H1 (cell line): ENCODE measurements around the gene BCKDHB. TPM values are rescaled to one million over a fixed set of nuclear protein-coding genes. Genes with fewer than 3 reads are reported as not detected.

Experiments
- CTCF ChIA-PET: fragments of 300-600 bp; sonication (Branson Sonifier 250); formaldehyde crosslinking; loops from one replicate; lab custom pipeline; 2021; ENCODE audit not compliant: partially characterized antibody; lab: Charles Lee
- POLR2A ChIA-PET: fragments of 300-600 bp; sonication (Branson Sonifier 250); formaldehyde crosslinking; loops from one replicate; lab custom pipeline; 2021; ENCODE audit warnings: inconsistent platforms; ENCODE audit not compliant: partially characterized antibody; lab: Charles Lee
- DNase-seq, 2 experiments: peaks; one replicate each; pipeline versions ENCODE4 v3.0.0 to v3.0.0-alpha.2; 2010 to 2022; ENCODE audit warnings: low spot score in 2 of 2, low read depth in 1 of 2, mixed read lengths in 1 of 2
- FAIRE-seq: peaks from 2 replicates; lab custom pipeline; 2011; peaks lifted over from hg19 to GRCh38; lab: Jason Lieb, UNC
- H2AFZ ChIP-seq: 2 replicates; pipeline ENCODE4 v1.8.1; 2012; ENCODE audit warnings: low read length, inconsistent platforms
- H2AK5ac ChIP-seq: 2 replicates; pipeline ENCODE4 v1.6.1; 2013; ENCODE audit warnings: low read depth, low read length
- H2BK120ac ChIP-seq: replicated peaks from 2 replicates; pipeline ENCODE3; 2013; ENCODE audit warnings: low read depth, low read length, inconsistent platforms
- H2BK12ac ChIP-seq: 2 replicates; pipeline ENCODE4 v1.6.1; 2013; ENCODE audit warnings: low read depth, low read length
- H2BK15ac ChIP-seq: 2 replicates; pipeline ENCODE4 v1.6.1; 2013; ENCODE audit warnings: low read length
- H2BK20ac ChIP-seq: 2 replicates; pipeline ENCODE4 v1.6.1; 2013; ENCODE audit warnings: low read length
- H2BK5ac ChIP-seq: 2 replicates; pipeline ENCODE4 v1.6.1; 2013; ENCODE audit warnings: low read depth, low read length
- H3K14ac ChIP-seq: 2 replicates; pipeline ENCODE4 v1.6.1; 2013; ENCODE audit warnings: inconsistent platforms; ENCODE audit not compliant: insufficient read length
- H3K18ac ChIP-seq: 2 replicates; pipeline ENCODE4 v1.6.1; 2013; ENCODE audit warnings: low read length; ENCODE audit errors: extremely low read depth
- H3K23ac ChIP-seq: 2 replicates; pipeline ENCODE4 v1.6.1; 2013; ENCODE audit warnings: inconsistent platforms; ENCODE audit not compliant: insufficient read length
- H3K23me2 ChIP-seq: 2 replicates; pipeline ENCODE4 v1.6.1; 2013; ENCODE audit warnings: low read depth, low read length
- H3K27ac ChIP-seq: 2 replicates; pipeline ENCODE4 v1.6.1; 2011; ENCODE audit warnings: low read depth, low read length, inconsistent platforms
- H3K27me3 ChIP-seq, 4 experiments: replicated peaks in 1 of 4; 1 replicate in 1 of 4; 2 replicates in 3 of 4; pipeline versions ENCODE4 v1.6.1 to v1.8.1; 2011 to 2013; ENCODE audit warnings: low read length in 3 of 4, mild to moderate bottlenecking in 3 of 4, inconsistent platforms in 2 of 4, mixed read lengths in 2 of 4, moderate library complexity in 1 of 4; ENCODE audit not compliant: control insufficient read depth in 3 of 4, insufficient read depth in 3 of 4; ENCODE audit errors: extremely low read depth in 1 of 4
- H3K36me3 ChIP-seq, 4 experiments: 2 replicates each; pipeline versions ENCODE4 v1.6.1 to v1.8.1; 2011 to 2013; ENCODE audit warnings: mild to moderate bottlenecking in 4 of 4, low read length in 3 of 4, moderate library complexity in 2 of 4, control low read depth in 1 of 4, inconsistent platforms in 1 of 4; ENCODE audit not compliant: insufficient read depth in 4 of 4, control insufficient read depth in 2 of 4
- H3K4ac ChIP-seq: replicated peaks from 2 replicates; pipeline ENCODE3; 2013; ENCODE audit warnings: low read length, low read depth, mixed read lengths, inconsistent platforms; ENCODE audit not compliant: insufficient read length
- H3K4me1 ChIP-seq, 4 experiments: replicated peaks in 1 of 4; 1 replicate in 1 of 4; 2 replicates in 3 of 4; pipeline versions ENCODE4 v1.6.1 to v1.8.1; 2011 to 2013; ENCODE audit warnings: low read length in 3 of 4, inconsistent platforms in 2 of 4, mixed read lengths in 1 of 4; ENCODE audit not compliant: insufficient read depth in 4 of 4, control insufficient read depth in 3 of 4
- H3K4me2 ChIP-seq, 2 experiments: 2 replicates each; pipeline versions ENCODE4 v1.6.1 to v1.8.1; 2011 to 2013; ENCODE audit warnings: low read depth in 2 of 2, low read length in 2 of 2, control low read depth in 1 of 2, inconsistent platforms in 1 of 2, mild to moderate bottlenecking in 1 of 2; ENCODE audit not compliant: insufficient read depth in 1 of 2
- H3K4me3 ChIP-seq, 4 experiments: fragments of 200-600, 300-600 bp in 1 of 4; sonication (generic), shearing (Covaris generic), sonication (Bioruptor Twin) in 1 of 4; 2 replicates each; pipeline versions ENCODE4 v1.5.1 to v1.8.1; 2011 to 2016; ENCODE audit warnings: low read length in 4 of 4, low read depth in 3 of 4, control low read depth in 2 of 4, inconsistent platforms in 2 of 4, mild to moderate bottlenecking in 2 of 4, mixed read lengths in 1 of 4, moderate library complexity in 1 of 4; ENCODE audit not compliant: insufficient read depth in 2 of 4; ENCODE audit errors: extremely low read depth in 1 of 4
- H3K56ac ChIP-seq: replicated peaks from 2 replicates; pipeline ENCODE3; 2013; ENCODE audit warnings: low read depth, mild to moderate bottlenecking, mixed read lengths, low read length, inconsistent platforms; ENCODE audit not compliant: insufficient read length
- H3K79me1 ChIP-seq: 2 replicates; pipeline ENCODE4 v1.6.1; 2013; ENCODE audit warnings: low read depth, low read length, control low read depth
- H3K79me2 ChIP-seq, 2 experiments: 2 replicates each; pipeline versions ENCODE4 v1.6.1 to v1.8.1; 2012 to 2013; ENCODE audit warnings: low read length in 2 of 2, mild to moderate bottlenecking in 2 of 2, inconsistent platforms in 1 of 2; ENCODE audit not compliant: insufficient read depth in 2 of 2, control insufficient read depth in 1 of 2
- H3K9ac ChIP-seq, 4 experiments: replicated peaks in 1 of 4; 1 replicate in 1 of 4; 2 replicates in 3 of 4; pipeline versions ENCODE4 v1.6.1 to v1.8.1; 2011 to 2013; ENCODE audit warnings: low read depth in 3 of 4, low read length in 3 of 4, control low read depth in 2 of 4, mild to moderate bottlenecking in 2 of 4, moderate library complexity in 2 of 4, inconsistent platforms in 1 of 4; ENCODE audit errors: extremely low read depth in 1 of 4
- H3K9me3 ChIP-seq, 2 experiments: 2 replicates each; pipeline versions ENCODE4 v1.6.1 to v1.8.1; 2012 to 2013; ENCODE audit warnings: mild to moderate bottlenecking in 2 of 2, moderate library complexity in 2 of 2, control low read depth in 1 of 2, inconsistent platforms in 1 of 2, low read depth in 1 of 2, low read length in 1 of 2, mixed read lengths in 1 of 2; ENCODE audit not compliant: insufficient read depth in 2 of 2
- H4K20me1 ChIP-seq, 2 experiments: replicated peaks in 1 of 2; 2 replicates each; pipeline versions ENCODE3 to v1.8.1; 2011 to 2013; ENCODE audit warnings: inconsistent platforms in 2 of 2, low read length in 2 of 2, mild to moderate bottlenecking in 1 of 2; ENCODE audit not compliant: insufficient read depth in 2 of 2, control insufficient read depth in 1 of 2
- H4K5ac ChIP-seq: 2 replicates; pipeline ENCODE4 v1.6.1; 2013; ENCODE audit warnings: low read length, low read depth, mixed read lengths, inconsistent platforms; ENCODE audit not compliant: insufficient read length
- H4K8ac ChIP-seq: 2 replicates; pipeline ENCODE4 v1.8.0; 2013; ENCODE audit warnings: mild to moderate bottlenecking, moderate library complexity, low read length, inconsistent platforms; ENCODE audit not compliant: insufficient read depth; ENCODE audit errors: extremely low read depth
- H4K91ac ChIP-seq: replicated peaks from 2 replicates; pipeline ENCODE3; 2013; ENCODE audit warnings: low read length, mixed read lengths, inconsistent platforms; ENCODE audit not compliant: insufficient read length
- BCL11A ChIP-seq, 2 experiments: IDR thresholded peaks; one replicate each; pipeline ENCODE4 v1.6.1; 2011; ENCODE audit warnings: low read depth in 2 of 2, low read length in 2 of 2, mild to moderate bottlenecking in 2 of 2
- CTBP2 ChIP-seq: IDR thresholded peaks from 2 replicates; pipeline ENCODE4 v1.7.0; 2011; ENCODE audit warnings: borderline replicate concordance, mild to moderate bottlenecking, moderate library complexity, mixed read lengths, low read length; ENCODE audit not compliant: insufficient read depth, insufficient read length
- EP300 ChIP-seq, 2 experiments: IDR thresholded peaks; 1 replicate in 1 of 2; 2 replicates in 1 of 2; pipeline ENCODE4 v1.6.1; 2011 to 2012; ENCODE audit warnings: low read depth in 2 of 2, low read length in 2 of 2, mild to moderate bottlenecking in 2 of 2, borderline replicate concordance in 1 of 2, inconsistent platforms in 1 of 2, moderate library complexity in 1 of 2
- JUND ChIP-seq: IDR thresholded peaks from 2 replicates; pipeline ENCODE4 v1.6.1; 2011; ENCODE audit warnings: mild to moderate bottlenecking, improper control_type of control experiment, low read length
- KDM4A ChIP-seq: IDR thresholded peaks from one replicate; pipeline ENCODE4 v1.7.1; 2012; ENCODE audit warnings: low read depth, mild to moderate bottlenecking, moderate library complexity, low read length, inconsistent platforms; ENCODE audit not compliant: severe bottlenecking
- RFX5 ChIP-seq: IDR thresholded peaks from 2 replicates; pipeline ENCODE4 v1.6.1; 2011; ENCODE audit warnings: low read depth, low read length, improper control_type of control experiment, borderline replicate concordance
- SP2 ChIP-seq: IDR thresholded peaks from 2 replicates; pipeline ENCODE4 v1.6.1; 2012; ENCODE audit warnings: mild to moderate bottlenecking, low read length, inconsistent platforms
- SRF ChIP-seq: IDR thresholded peaks from 2 replicates; pipeline ENCODE4 v1.6.1; 2011; ENCODE audit warnings: mild to moderate bottlenecking, low read depth, low read length, moderate library complexity
- TAF7 ChIP-seq: optimal IDR thresholded peaks from 2 replicates; pipeline ENCODE3; 2011; ENCODE audit warnings: low read depth, mild to moderate bottlenecking, inconsistent platforms, low read length, moderate library complexity, borderline replicate concordance
- YY1 ChIP-seq: IDR thresholded peaks from 2 replicates; pipeline ENCODE4 v1.6.1; 2011; ENCODE audit warnings: low read depth, mild to moderate bottlenecking, low read length
- WGBS, 2 experiments: shearing (Covaris generic) in 1 of 2; methylation state at CpG; one replicate each; pipeline versions ENCODE4 v1.1.6 to v1.1.7; 2013 to 2015; ENCODE audit warnings: low lambda C conversion rate in 2 of 2, mixed read lengths in 2 of 2, inconsistent platforms in 1 of 2, low coverage in 1 of 2, missing lambda C conversion rate in 1 of 2; ENCODE audit not compliant: insufficient replicate concordance in 2 of 2, insufficient coverage in 1 of 2, insufficient read length in 1 of 2; ENCODE audit errors: extremely low coverage in 1 of 2, missing lambda C conversion rate in 1 of 2; 5-methylcytosine and 5-hydroxymethylcytosine counted together
- polyA plus RNA-seq, 7 experiments: library from polyadenylated mRNA; depleted of rRNA in 3 of 7; stranded (reverse) in 5 of 7; unstranded in 2 of 7; fragments of >200 nt in 5 of 7; fragments of 200-250 nt in 2 of 7; gene quantifications; 1 replicate in 5 of 7; 2 replicates in 1 of 7; 4 replicates in 1 of 7; pipeline versions ENCODE4 v1.2.1 to v1.2.3, GENCODE V29; 2011 to 2013; ENCODE audit warnings: missing spikeins in 2 of 7, mixed read lengths in 2 of 7
- total RNA-seq: library from RNA; stranded (reverse); fragmentation: NEBNext Ultra II Directional; extraction: Animal tissue kit (Norgen Biotek cat#: 25700); gene quantifications from 2 replicates; pipeline ENCODE4 v1.2.1, GENCODE V29; 2021
- TF ChIP-seq, protein P1 (sequence below): IDR thresholded peaks from 2 replicates; pipeline ENCODE4 v1.6.1; 2011; ENCODE audit warnings: low read depth, mild to moderate bottlenecking, low read length; ENCODE audit not compliant: insufficient read depth
- TF ChIP-seq, protein P2 (sequence below): IDR thresholded peaks from 2 replicates; pipeline ENCODE4 v1.6.1; 2012; ENCODE audit warnings: low read length, inconsistent platforms

The BCKDHB gene
- total and polyA plus RNA-seq, 2 of the 8 experiments (the other 6 are each of a cell fraction or from before 2014, with no cell fraction given) = 22.1 to 30.8 TPM

DNA sequence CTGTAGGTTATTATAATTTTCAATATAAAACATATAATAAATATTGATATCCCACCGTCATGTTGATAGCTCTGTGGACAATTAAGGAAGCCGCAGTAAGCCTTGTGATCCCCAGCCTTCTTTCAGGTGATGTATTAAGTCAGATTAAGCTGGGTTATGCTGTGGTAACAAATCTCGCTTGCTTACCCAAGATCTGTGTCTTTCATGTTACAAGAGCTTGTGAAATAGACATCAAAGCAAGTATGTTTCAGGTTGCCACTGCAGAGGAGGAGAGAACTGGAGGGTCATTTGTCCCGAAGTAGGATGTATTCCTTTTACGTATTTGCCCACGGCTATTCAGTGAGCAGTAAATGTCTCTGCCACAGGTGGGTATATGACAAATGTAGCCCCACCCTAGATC lies 17.8 kb upstream of the BCKDHB start:
- Histone ChIP-seq H3K23ac (no peak overlapping the region), H4K5ac (no peak overlapping the region), H2BK12ac (no peak overlapping the region), H3K14ac (no peak overlapping the region), H2BK15ac (no peak overlapping the region), H3K4me1 (no peaks in the 10 kb centered on the region), H4K91ac (no peak overlapping the region), H3K56ac (no peak overlapping the region), H2BK20ac (no peak overlapping the region), H2AFZ (peak overlapping the region; percentile 66; the same call in 1 of the 2 replicates), H4K8ac (no peak overlapping the region), H3K27ac (no peak overlapping the region), H3K9ac (no peak overlapping the region), H3K36me3 (no peaks in the 10 kb centered on the region), H3K27me3 (no peaks in the 10 kb centered on the region), H3K79me2 (no peaks in the 10 kb centered on the region), H3K18ac (no peak overlapping the region), H2AK5ac (no peak overlapping the region), H4K20me1 (no peaks in the 10 kb centered on the region), H3K4me2 (no peak overlapping the region), H3K79me1 (no peaks in the 10 kb centered on the region), H3K23me2 (no peaks in the 10 kb centered on the region; the same call in 1 of the 2 replicates), H2BK120ac (no peak overlapping the region), H3K9me3 (no peaks in the 10 kb centered on the region), H3K4ac (no peak overlapping the region), H2BK5ac (no peak overlapping the region), H3K4me3 (no peak overlapping the region)
- FAIRE-seq = no peak
- ChIA-PET POLR2A (interaction anchor here (2.1 kb wide), 1 partner anchor 18 kb away, joined by 6 read pairs; the partner anchor contains the start of gene BCKDHB), CTCF (no interaction called here)
- 91% methylated on average over 6 of the region's 6 CpGs; no CpG with 5 or more reads in 1 of the 2 experiments for WGBS, 2 experiments
- no peak for DNase-seq
- TF ChIP-seq SP2 (no peak), KDM4A (no peak), EP300 (IDR thresholded peaks at IDR 0.05; ENCODE audit: borderline replicate concordance in 1 of 2, low read depth in 2 of 2, low read length in 2 of 2) (no peak), SRF (no peak), RFX5 (no peak), TAF7 (no peak), JUND (no peak), BCL11A (IDR thresholded peaks at IDR 0.05; ENCODE audit: low read depth in 2 of 2, low read length in 2 of 2) (no peak), YY1 (no peak), CTBP2 (no peak)
- TF ChIP-seq, protein P1, sequence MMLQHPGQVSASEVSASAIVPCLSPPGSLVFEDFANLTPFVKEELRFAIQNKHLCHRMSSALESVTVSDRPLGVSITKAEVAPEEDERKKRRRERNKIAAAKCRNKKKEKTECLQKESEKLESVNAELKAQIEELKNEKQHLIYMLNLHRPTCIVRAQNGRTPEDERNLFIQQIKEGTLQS = no peak
- TF ChIP-seq, protein P2, sequence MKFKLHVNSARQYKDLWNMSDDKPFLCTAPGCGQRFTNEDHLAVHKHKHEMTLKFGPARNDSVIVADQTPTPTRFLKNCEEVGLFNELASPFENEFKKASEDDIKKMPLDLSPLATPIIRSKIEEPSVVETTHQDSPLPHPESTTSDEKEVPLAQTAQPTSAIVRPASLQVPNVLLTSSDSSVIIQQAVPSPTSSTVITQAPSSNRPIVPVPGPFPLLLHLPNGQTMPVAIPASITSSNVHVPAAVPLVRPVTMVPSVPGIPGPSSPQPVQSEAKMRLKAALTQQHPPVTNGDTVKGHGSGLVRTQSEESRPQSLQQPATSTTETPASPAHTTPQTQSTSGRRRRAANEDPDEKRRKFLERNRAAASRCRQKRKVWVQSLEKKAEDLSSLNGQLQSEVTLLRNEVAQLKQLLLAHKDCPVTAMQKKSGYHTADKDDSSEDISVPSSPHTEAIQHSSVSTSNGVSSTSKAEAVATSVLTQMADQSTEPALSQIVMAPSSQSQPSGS = no peak
